Hepatocyte (in vitro differentiated cells): ENCODE data around the gene OR1F1.

Source experiments
- EZH2 ChIP-seq: fragments of 200-600 bp; sonication (generic); IDR thresholded peaks from 2 replicates; pipeline ENCODE4 v1.6.1; 2016; ENCODE audit warnings: antibody characterized with exemption, mild to moderate bottlenecking, borderline replicate concordance
- EZH2phosphoT487 ChIP-seq: fragments of 200-600 bp; sonication (generic); IDR thresholded peaks from one replicate; pipeline ENCODE4 v1.6.1; 2018; ENCODE audit warnings: antibody characterized with exemption, mild to moderate bottlenecking, low read depth, moderate library complexity; ENCODE audit not compliant: unreplicated experiment, severe bottlenecking
- TF ChIP-seq, protein P1 (sequence below): fragments of 200-600 bp; sonication (generic); IDR thresholded peaks from 2 replicates; pipeline ENCODE4 v1.5.1; 2016; ENCODE audit warnings: antibody characterized with exemption, mild to moderate bottlenecking; ENCODE audit not compliant: poor library complexity

DNA sequence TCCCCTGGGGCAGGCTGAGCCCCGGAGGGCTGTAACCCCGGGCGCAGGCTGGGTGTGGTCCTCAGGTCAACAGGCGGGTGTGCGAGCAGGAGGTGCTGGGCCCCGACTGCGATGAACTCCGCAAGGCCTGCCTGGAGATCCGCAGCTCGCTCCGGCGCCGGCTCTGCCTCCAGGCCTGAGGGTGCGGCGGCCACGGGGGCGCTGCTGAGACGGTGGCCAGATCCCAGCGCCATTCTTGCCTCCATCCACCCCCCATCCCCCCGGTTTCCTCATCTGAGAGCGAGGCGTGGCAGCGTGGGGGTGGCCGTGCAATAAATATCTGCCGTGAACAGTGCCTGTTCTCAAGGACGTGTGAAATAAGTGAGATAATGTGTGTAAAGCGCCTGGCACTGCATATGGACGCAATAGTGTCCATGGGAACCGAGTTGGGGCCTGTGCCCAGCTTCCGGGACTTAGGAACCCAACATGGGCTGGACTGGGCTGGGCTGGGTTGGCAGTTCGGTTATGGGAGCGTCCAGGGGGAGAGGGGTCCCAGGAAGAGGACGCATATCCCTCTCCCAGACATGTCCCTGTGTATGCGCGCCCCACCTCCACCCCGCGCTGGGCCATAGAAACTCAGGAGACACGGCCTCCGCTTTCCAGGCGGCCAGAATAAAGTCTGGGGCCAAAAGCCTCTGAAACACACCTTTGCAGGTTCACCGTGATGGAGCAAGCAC is 38.2 kb upstream of the OR1F1 start:
- TF ChIP-seq, protein P1, sequence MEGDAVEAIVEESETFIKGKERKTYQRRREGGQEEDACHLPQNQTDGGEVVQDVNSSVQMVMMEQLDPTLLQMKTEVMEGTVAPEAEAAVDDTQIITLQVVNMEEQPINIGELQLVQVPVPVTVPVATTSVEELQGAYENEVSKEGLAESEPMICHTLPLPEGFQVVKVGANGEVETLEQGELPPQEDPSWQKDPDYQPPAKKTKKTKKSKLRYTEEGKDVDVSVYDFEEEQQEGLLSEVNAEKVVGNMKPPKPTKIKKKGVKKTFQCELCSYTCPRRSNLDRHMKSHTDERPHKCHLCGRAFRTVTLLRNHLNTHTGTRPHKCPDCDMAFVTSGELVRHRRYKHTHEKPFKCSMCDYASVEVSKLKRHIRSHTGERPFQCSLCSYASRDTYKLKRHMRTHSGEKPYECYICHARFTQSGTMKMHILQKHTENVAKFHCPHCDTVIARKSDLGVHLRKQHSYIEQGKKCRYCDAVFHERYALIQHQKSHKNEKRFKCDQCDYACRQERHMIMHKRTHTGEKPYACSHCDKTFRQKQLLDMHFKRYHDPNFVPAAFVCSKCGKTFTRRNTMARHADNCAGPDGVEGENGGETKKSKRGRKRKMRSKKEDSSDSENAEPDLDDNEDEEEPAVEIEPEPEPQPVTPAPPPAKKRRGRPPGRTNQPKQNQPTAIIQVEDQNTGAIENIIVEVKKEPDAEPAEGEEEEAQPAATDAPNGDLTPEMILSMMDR, result peak; percentile 43
- TF ChIP-seq EZH2 (no peak), EZH2phosphoT487 (no peak)
